ENCODE results near the gene TMEM80.

TMEM80 gene

GRCh38 chr11:746289-747157 is 50.9 kb downstream of the TMEM80 start:
- H3K4me3 ChIP-seq (ENCODE audit: low read depth, low read length) = peak overlapping the region; percentile 84
- peaks cover 11% of the 10 kb centered on the region for H3K4me1 ChIP-seq (ENCODE audit: control insufficient read depth, insufficient read depth, low read length)
- no peaks in the 10 kb centered on the region for H3K9me3 ChIP-seq (ENCODE audit: control insufficient read depth, insufficient read depth, low read length)
- H3K36me3 ChIP-seq (ENCODE audit: control insufficient read depth, insufficient read depth, low read length) = peaks cover 5% of the 10 kb centered on the region
- peak overlapping the region; percentile 76 for H3K9ac ChIP-seq (ENCODE audit: low read depth, low read length)
- no peaks in the 10 kb centered on the region for H3K27me3 ChIP-seq (ENCODE audit: control insufficient read depth, insufficient read depth, low read length)

GRCh38 chr11:747158-748006 is 51.8 kb downstream of the TMEM80 start, which contains the start of gene TALDO1:
TALDO1 (plus strand) TSS chr11:747464; CDS start chr11:747482, 18 bp downstream.
- Histone ChIP-seq H3K4me3 (ENCODE audit: low read depth, low read length) (peak within 1 kb of the TSS; percentile 84), H3K36me3 (ENCODE audit: control insufficient read depth, insufficient read depth, low read length) (peaks cover 6% of the 10 kb centered on the region), H3K9me3 (ENCODE audit: control insufficient read depth, insufficient read depth, low read length) (no peaks in the 10 kb centered on the region), H3K27me3 (ENCODE audit: control insufficient read depth, insufficient read depth, low read length) (no peaks in the 10 kb centered on the region), H3K4me1 (ENCODE audit: control insufficient read depth, insufficient read depth, low read length) (peaks cover 11% of the 10 kb centered on the region), H3K9ac (ENCODE audit: low read depth, low read length) (peak within 1 kb of the TSS; percentile 79)

GRCh38 chr11:748007-748359 is 52.4 kb downstream of the TMEM80 start:
- H3K4me1 ChIP-seq (ENCODE audit: control insufficient read depth, insufficient read depth, low read length) = peaks cover 11% of the 10 kb centered on the region

GRCh38 chr11:749731-750130 is 54.1 kb downstream of the TMEM80 start:
- Histone ChIP-seq H3K4me1 (ENCODE audit: control insufficient read depth, insufficient read depth, low read length) (peaks cover 6% of the 10 kb centered on the region), H3K9ac (ENCODE audit: low read depth, low read length) (no peak overlapping the region), H3K4me3 (ENCODE audit: low read depth, low read length) (no peak overlapping the region), H3K9me3 (ENCODE audit: control insufficient read depth, insufficient read depth, low read length) (no peaks in the 10 kb centered on the region), H3K36me3 (ENCODE audit: control insufficient read depth, insufficient read depth, low read length) (peaks cover 8% of the 10 kb centered on the region), H3K27me3 (ENCODE audit: control insufficient read depth, insufficient read depth, low read length) (no peaks in the 10 kb centered on the region)

More at GRCh38 chr11:748007-748359, 52.4 kb downstream of the TMEM80 start:
- Histone ChIP-seq H3K9me3 (ENCODE audit: control insufficient read depth, insufficient read depth, low read length) (no peaks in the 10 kb centered on the region), H3K27me3 (ENCODE audit: control insufficient read depth, insufficient read depth, low read length) (no peaks in the 10 kb centered on the region), H3K4me3 (ENCODE audit: low read depth, low read length) (peak overlapping the region; percentile 58), H3K9ac (ENCODE audit: low read depth, low read length) (peak overlapping the region; percentile 79), H3K36me3 (ENCODE audit: control insufficient read depth, insufficient read depth, low read length) (peaks cover 8% of the 10 kb centered on the region)
